ENCODE results near the gene CFAP61.

Gene CFAP61

DNA sequence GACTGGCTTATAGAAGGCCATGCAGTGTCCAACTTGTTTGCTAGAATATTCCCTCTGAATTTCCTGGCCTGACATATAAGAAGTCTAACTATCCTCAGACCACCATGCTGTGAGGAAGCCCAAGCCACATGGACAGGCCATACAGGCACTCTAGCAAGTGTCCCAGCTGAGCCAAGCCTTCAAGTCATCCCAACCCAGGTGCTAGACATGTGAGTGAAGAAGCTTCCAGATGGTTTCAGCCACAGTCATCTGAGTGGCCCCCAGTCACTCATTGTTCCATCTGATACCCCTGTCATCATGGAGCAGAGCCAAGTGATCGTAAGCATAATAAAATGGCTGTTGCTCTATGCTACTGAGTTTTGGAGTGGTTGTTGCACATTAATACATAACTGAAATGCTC, 269.6 kb downstream of the CFAP61 start:
- no peak overlapping the region for H3K27ac ChIP-seq
- TF ChIP-seq, protein P1, sequence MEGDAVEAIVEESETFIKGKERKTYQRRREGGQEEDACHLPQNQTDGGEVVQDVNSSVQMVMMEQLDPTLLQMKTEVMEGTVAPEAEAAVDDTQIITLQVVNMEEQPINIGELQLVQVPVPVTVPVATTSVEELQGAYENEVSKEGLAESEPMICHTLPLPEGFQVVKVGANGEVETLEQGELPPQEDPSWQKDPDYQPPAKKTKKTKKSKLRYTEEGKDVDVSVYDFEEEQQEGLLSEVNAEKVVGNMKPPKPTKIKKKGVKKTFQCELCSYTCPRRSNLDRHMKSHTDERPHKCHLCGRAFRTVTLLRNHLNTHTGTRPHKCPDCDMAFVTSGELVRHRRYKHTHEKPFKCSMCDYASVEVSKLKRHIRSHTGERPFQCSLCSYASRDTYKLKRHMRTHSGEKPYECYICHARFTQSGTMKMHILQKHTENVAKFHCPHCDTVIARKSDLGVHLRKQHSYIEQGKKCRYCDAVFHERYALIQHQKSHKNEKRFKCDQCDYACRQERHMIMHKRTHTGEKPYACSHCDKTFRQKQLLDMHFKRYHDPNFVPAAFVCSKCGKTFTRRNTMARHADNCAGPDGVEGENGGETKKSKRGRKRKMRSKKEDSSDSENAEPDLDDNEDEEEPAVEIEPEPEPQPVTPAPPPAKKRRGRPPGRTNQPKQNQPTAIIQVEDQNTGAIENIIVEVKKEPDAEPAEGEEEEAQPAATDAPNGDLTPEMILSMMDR (conservative IDR thresholded peaks at IDR 0.05), result no peak
- TF ChIP-seq ZFX (IDR thresholded peaks at IDR 0.05), result no peak

DNA sequence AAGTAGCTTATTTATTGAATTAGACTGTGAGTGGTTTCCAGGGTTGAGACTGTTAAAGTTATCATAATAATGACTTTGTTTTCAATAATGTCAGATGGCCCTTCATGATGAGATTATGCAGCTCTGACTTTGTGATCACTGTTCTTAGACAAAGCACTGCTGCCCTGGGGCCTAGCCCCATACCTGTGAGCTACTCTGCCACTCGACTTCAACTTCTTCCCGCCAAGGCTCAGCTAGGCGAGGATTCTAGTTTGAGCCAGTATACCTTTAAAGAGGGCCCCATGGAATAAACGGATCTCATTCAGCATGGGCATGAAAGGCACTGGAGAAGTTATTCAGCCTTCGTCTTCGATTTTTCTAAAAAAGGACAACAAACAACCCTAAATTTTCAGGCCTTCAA, 270.6 kb downstream of the CFAP61 start:
- TF ChIP-seq, protein P1 (conservative IDR thresholded peaks at IDR 0.05), result no peak
- no peak for TF ChIP-seq ZFX (IDR thresholded peaks at IDR 0.05)
- H3K27ac ChIP-seq, result no peak overlapping the region

DNA sequence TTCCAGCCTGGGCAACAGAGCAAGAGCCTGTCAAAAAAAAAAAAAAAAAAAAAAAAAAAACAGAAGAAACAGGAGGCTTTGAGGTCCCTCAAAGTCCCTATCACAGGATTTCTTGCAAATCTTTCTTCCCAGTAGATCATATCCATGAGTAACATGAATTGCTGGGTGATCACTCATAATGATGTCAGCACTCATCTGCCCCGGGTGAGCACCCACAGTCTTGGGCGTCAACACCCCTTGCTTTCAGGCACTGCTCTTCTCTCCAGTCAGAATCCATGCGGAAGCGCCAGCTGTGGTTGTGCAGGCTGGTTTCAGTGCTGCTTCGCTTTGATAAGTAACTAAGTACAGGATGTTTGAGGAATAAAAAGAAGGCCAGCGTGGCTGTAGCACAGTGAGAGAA, 275.4 kb downstream of the CFAP61 start:
- H3K27ac ChIP-seq, result no peak overlapping the region
- TF ChIP-seq, protein P1 (conservative IDR thresholded peaks at IDR 0.05), result no peak

DNA sequence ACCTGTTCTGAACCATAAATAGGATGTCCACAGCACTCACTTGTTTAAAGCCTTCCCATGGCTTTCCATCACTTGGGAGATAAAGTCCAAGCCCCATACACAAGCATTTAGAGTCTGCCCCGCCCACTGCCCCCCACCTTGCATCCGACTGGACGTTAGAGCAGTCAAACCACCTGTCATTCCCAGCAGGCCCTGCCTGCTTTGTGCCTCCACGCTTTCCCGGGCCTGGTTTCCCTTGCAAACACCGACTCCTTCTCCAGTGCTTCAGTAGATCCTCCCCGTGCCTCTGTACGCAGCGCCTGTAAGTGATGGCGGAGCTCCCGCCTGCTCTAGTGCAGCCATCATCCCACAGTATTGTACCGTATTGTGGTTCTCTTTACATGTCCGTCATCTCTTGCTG, 277.2 kb downstream of the CFAP61 start:
- H3K27ac ChIP-seq, result no peak overlapping the region
- TF ChIP-seq ZFX (IDR thresholded peaks at IDR 0.05), result no peak
- TF ChIP-seq, protein P1 (conservative IDR thresholded peaks at IDR 0.05), result no peak

DNA sequence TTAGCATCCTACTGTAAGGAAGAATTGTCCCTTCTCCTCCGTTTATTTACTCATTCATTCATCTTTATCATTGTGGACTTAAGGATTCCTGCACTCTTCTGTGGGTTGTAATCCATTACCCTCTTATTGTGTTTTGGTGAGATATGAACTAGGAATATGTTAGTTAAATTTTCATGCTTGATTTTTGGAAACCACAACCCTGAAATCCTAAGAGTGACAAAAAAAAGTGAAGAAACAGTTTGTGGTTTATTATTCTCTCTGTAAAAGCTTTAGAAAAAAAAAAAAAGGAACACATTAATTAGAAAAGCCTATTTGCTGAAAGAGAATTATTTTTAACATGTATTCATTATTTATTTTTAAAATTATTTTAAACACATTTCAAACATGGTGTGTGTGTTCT, 278.8 kb downstream of the CFAP61 start:
- H3K27ac ChIP-seq, result no peak overlapping the region
- no peak for TF ChIP-seq ZFX (IDR thresholded peaks at IDR 0.05)
- TF ChIP-seq, protein P1 (conservative IDR thresholded peaks at IDR 0.05), result no peak

DNA sequence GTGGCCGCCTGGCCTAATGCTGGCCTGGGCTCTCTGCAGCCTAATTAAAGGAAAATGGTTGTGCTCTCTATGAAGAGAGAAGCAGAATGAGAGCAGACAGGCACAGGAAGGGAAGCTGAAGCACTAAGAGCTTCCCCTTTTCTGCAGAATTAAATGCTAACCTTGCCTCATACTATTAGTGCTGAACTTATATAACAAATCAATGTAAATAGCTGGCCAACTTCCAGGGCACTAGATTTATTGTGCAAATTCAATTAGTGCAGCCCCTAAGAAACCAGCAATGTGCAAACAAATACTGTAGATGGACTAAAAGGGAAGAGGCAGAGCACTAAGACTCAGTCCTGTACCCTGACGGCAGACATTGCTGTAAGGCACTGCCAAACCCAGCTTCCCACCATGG, 279.5 kb downstream of the CFAP61 start:
- no peak for TF ChIP-seq ZFX (IDR thresholded peaks at IDR 0.05)
- TF ChIP-seq, protein P1 (conservative IDR thresholded peaks at IDR 0.05), result no peak
- no peak overlapping the region for H3K27ac ChIP-seq

DNA sequence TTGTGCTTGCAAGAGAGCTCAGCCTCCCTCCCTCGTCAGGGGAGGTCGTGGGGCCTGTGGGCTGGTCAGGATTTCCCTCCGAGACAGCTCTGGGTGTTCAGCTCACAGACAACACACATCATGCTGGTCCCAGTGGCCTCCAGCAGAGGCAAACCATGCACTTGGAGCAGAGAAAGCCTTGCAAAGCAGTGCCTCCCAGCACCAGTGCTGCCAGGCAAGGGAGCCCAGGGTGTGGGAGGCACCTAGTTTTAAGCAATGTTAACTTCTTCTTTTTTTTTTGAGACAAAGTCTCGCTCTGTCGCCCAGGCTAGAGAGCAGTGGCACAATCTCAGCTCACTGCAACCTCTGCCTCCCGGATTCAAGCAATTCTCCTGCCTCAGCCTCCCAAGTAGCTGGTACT, 281.5 kb downstream of the CFAP61 start:
- TF ChIP-seq, protein P1 (conservative IDR thresholded peaks at IDR 0.05), result no peak
- no peak for TF ChIP-seq ZFX (IDR thresholded peaks at IDR 0.05)
- H3K27ac ChIP-seq, result no peak overlapping the region

Measured in C4-2B (cell line).